HG02943 (cell line): ENCODE data around the gene DDX51.
"Not testable (repeated sequence)": the region's sequence is repeated elsewhere in the genome, so short reads cannot be mapped to it uniquely, and the experiment has no call there.

Source experiments
- ATAC-seq: cut with Tn5 transposase; IDR thresholded peaks from one replicate; pipeline ENCODE4 v1.9.1; 2021; ENCODE audit warnings: mild to moderate bottlenecking, low read depth, moderate library complexity; ENCODE audit not compliant: unreplicated experiment

DDX51 gene

DNA sequence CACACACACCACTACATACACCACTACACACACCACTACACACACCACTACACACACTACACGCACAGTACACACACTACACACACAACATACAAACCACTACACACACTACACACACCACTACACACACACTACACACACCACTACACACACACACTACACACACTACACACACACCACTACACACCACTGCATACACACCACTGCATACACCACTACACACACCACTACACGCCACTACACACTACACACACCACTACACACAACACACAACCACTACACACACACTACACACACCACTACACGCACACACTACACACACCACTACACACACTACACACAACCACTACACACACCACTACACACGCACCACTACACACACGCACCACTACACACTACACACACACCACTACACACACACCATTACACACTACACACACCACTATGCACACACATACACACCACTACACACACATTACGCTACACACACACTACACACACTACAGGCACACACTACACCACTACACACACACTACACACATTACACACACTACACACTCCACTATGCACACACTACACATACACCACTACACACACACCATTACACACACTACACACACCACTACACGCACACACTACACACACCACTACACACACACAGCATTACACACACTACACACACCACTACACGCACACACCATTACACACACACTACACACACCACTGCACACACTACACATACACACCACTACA is 12.6 kb upstream of the DDX51 start:
- no peak for ATAC-seq

DNA sequence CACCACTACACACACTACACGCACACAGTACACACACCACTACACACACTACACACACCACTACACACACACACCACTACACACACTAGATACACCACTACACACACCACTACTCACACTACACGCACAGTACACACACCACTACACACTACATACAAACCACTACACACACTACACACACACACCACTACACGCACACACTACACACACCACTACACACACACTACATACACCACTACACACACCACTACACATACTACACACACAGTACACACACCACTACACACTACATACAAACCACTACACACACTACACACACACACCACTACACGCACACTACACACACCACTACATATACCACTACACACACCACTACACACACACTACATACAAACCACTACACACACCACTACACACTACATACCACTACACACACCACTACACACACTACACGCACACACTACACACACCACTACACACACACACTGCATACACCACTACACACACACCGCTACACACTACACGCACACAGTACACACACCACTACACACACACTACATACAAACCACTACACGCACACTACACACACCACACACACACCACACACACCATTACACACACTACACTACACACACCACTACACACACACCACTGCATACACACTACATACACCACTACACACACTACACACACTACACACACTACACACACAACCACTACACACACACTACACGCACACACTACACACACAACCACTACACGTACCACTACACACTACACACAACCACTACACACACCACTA is 11.9 kb upstream of the DDX51 start:
- ATAC-seq = no peak

DNA sequence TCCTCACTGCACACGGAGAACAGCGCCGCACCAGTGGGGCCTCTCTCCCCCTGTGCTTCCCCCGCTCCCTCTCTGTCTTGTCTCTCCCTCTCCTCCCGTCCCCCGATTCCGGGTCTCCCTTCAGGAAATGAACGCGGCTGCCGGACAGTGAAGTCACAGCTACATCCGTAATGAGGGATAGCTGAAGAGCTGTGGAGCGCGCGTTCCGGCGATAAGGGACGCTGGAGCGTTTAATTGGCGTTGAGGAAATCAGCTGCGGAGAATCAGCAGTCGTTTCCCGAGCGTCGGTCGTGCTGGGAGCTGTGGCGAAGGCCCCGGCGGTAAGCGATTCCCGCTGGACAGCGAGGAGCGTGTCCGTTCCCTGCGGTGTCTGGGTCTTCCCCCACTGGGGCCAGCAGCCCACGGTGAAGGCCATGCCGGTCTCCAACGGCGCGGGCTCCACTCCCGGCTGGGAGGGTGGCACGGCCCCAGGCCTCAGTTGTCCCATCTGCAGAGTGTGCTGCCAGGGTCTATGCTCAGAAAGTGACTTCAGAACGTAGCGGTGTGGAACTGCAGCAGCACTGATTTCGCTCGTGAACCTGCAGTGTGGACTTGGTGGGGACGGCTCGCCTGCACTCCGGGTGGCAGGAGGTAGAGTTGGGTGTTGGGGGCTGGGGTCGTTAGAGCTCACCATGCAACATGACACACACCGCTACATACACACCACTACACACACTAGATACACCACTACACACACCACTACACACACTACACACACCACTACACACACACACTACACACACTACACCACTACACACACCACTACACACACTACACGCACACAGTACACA is 11.0 kb upstream of the DDX51 start:
- ATAC-seq = no peak

DNA sequence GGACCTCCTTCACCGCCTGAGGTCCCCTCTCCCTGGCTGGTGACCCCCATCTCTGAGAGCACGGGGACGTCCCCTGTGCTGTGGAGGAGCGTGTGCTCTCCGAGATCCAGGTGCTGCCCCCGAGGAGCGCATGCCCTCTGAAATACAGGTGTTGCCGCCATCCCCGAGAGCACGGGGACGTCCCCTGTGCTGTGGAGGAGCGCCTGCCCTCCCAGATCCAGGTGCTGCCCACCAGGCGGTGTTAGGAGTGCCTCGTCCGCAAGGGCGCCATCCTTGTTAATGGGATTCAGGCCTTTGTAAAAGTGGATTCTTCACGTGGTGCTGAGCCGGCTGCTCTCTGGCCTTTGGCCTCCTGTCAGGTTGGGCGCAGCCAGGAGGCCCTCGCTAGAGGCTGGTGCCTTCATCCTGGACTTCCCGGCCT is 10.2 kb upstream of the DDX51 start:
- peak; percentile 18 for ATAC-seq

DNA sequence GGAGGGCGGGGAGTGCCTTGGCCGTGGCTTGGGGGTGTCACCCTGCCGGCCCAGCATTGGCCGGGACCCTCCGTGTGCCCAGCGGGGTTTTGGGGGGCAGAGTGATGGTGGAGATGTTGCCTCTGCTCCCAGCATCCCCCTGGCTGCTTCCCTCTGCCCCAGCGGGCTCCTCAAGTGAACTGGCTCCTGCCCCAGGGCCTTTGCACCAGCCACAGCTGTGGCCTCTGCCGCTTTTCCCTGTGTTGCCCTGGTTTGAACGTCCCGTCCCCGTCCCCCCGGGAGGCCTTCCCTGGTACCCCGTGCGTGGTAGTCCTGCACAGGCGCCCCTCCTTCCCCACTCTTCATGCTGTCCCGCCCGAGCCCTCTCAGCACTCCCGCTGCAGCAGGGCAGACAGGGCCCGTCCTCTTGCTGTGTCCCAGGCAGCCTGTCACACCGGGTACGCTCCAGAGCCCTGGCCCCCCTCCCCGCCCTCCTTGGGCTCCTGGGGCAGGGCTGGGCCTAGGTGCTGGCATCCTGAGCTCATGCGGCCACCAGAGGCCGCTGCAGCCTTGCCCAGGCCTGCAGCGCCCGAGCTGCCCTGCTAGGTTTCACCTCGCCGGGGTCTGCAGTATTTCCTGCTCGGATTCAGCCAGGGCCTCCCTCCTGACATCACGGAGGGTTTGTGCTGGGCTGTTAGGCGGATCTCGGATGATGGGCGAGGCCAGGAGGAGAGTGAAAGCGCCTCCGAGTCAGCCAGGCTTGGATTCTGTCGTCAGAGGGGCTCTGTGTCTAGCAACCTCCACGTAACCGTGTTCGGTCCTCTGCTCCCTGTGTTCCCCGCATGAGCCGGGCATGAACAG is 9.6 kb upstream of the DDX51 start:
- peak; percentile 70 for ATAC-seq

DNA sequence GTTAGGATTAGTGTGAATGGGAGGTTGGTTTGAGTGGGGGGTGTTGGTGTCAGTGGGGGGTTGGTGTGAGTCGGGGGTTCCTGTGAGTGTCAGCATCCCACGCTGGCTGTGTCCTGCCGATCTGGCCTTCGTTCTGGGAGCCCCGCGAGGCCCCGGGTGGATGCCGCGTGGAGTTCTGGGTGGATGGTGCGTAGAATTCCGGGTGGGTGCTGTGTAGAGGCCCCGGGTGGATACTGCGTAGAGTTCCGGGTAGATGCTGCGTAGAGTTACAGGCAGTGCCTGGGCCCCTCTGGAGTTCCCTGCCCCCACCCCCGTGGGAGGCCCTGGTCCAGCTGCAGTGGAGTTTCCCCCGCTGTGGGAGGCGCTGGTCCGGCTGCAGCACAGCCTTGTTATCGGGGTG is 8.8 kb upstream of the DDX51 start:
- no peak for ATAC-seq

GRCh38 chr12:132152411-132152821 is 8.3 kb upstream of the DDX51 start:
- no peak for ATAC-seq

- ATAC-seq = no peak
Observed at GRCh38 chr12:132151766-132152410, 7.8 kb upstream of the DDX51 start.

- ATAC-seq = no peak
Observed at GRCh38 chr12:132151145-132151765, 7.1 kb upstream of the DDX51 start.

DNA sequence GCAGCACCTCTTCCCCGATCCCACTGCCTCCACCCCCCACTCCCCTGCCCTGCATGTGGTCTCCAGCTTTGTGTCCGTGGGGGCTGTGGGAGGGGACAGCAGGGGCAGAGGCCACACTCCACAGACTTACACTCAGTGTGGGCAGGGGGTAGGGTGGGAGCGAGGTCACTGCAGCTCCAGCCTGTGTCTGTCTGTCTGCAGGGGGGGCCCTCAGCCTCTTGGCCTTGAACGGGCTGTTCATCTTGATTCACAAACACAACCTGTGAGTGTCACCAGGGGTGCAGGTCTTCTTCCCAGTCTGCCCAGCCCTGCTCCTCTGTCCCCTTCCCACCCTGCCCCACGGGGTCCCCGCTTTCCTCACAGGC is 6.6 kb upstream of the DDX51 start:
- ATAC-seq = no peak

- not testable (repeated sequence) for ATAC-seq
Observed at GRCh38 chr12:132149526-132149925, 5.4 kb upstream of the DDX51 start.

DNA sequence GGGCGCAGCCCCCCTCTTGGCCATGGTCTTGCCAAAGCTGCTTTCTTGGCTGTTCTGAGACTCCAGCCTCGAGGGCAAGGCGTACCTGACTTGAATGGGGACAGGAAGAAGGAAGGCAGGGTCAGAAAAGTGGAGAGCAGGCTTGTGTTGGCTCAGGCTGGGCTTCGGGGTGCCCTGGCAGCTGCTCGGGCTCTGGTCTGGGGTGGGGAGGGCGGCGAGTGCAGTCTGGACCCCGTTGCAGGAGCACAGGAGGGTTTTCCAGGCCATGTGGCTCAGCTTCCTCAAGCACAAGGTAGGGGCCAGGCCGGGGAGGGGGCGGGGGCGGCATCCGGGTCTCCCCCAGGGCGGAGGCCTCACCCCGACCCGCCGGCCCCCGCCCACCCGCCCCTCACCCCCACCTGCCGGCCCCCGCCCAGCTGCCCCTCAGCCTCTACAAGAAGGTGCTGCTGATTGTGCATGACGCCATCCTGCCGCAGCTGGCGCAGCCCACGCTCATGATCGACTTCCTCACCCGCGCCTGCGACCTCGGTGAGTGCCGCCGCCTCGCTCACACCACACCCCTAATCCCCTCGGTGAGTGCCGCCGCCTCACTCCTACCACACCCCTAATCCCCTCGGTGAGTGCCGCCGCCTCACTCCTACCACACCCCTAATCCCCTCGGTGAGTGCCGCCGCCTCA is 4.4 kb upstream of the DDX51 start:
- no peak for ATAC-seq

GRCh38 chr12:132147423-132148367 is 3.6 kb upstream of the DDX51 start:
- no peak for ATAC-seq

GRCh38 chr12:132146772-132147422 is 2.8 kb upstream of the DDX51 start:
- no peak for ATAC-seq

DNA sequence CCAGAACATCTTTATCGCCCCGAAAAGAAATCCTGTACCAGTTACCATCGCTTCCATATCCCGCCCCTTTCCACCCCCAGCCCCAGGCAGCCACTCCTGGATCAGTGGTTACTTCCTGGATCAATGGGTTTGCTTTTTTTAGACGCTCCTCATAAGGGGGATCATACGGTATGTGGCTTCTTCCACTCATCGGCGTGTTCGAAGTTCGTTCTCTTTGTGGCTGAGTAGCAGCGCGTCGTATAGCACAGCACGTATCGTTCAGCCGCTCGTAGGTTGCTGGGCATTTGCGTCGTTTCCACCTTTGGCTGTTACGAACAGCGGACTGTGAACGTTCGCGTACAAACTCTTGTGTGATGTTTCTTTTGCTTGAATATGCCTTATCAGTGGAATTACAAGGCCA is 2.0 kb upstream of the DDX51 start:
- no peak for ATAC-seq

DNA sequence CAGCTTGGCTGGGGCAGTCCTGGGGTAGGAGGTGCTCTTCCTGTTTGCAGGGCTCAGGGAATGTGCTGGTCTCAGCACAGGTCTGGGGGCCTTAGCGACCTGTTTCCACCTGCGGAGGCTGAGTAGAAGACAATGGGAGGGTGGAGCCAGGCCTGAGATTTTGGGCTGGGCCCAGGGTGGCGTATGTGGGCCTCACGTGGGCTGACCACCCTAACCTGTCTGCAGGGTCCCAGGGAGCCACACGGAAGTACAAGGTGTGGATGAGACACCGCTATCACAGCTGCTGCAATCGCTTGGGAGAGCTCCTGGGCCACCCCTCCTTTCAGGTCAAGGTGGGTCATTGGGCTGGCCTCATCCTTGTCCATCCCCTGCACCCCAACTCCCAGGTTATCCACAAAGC is 1.2 kb upstream of the DDX51 start:
- ATAC-seq = no peak

DNA sequence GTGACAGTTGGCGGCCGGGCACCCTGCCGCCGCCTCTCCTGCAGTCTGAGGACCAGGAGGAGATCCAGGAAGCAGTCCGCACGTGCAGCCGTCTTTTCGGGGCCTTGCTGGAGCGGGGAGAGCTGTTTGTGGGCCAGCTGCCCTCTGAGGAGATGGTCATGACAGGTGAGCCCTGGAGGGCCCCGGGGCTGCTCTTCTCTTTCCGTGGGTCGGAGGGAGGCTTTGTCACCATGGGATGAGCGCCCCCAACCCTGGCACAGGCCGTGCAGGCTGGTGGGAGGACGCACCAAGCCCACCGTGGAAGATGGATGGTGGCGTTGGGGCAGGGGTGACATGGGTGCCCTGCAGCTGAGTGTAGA is 670 bp upstream of the DDX51 start:
- ATAC-seq = no peak
